Gastrocnemius medialis (tissue), 4 donors: ENCODE results near the gene SH3GL2.

Experiments
- POLR2A ChIP-seq, 2 donors: fragments of 450-650 bp; IDR thresholded peaks; one replicate each; pipeline ENCODE4 v1.6.1; 2017; ENCODE audit warnings: antibody characterized with exemption in 2 of 2, mild to moderate bottlenecking in 2 of 2, moderate library complexity in 2 of 2
- TF ChIP-seq, protein P1 (sequence below), 5 experiments: fragments of 450-650 bp in 3 of 5; fragments of 200-600 bp in 2 of 5; sonication (generic) in 2 of 5; IDR thresholded peaks in 4 of 5; conservative IDR thresholded peaks in 1 of 5; 1 replicate in 4 of 5; 2 replicates in 1 of 5; pipeline ENCODE4 v1.5.1; 2016 to 2019; ENCODE audit warnings: antibody characterized with exemption in 5 of 5, mild to moderate bottlenecking in 3 of 5, moderate library complexity in 3 of 5

DNA sequence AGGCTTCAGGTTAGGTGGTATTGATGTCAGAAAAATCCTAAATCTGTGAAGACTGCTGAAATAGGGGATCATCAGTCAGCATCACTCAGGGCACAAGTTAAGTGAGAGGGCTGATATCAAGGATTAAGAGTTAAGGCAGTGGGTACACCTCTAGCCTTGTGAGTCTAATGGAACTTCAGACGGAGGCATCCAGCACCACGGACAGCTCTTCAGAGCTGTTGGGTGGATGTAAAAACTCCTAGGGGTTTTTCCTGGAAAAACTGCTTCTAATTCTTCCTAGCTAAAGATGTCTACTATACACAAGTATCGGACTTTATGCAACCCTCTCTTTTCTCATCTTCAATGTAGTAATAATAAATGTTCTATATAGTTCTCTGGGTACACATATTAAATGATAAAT is 165.9 kb downstream of the SH3GL2 start:
- TF ChIP-seq, protein P1, sequence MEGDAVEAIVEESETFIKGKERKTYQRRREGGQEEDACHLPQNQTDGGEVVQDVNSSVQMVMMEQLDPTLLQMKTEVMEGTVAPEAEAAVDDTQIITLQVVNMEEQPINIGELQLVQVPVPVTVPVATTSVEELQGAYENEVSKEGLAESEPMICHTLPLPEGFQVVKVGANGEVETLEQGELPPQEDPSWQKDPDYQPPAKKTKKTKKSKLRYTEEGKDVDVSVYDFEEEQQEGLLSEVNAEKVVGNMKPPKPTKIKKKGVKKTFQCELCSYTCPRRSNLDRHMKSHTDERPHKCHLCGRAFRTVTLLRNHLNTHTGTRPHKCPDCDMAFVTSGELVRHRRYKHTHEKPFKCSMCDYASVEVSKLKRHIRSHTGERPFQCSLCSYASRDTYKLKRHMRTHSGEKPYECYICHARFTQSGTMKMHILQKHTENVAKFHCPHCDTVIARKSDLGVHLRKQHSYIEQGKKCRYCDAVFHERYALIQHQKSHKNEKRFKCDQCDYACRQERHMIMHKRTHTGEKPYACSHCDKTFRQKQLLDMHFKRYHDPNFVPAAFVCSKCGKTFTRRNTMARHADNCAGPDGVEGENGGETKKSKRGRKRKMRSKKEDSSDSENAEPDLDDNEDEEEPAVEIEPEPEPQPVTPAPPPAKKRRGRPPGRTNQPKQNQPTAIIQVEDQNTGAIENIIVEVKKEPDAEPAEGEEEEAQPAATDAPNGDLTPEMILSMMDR (IDR thresholded peaks at IDR 0.05 in 4 of 5, conservative IDR thresholded peaks at IDR 0.05 in 1 of 5) = no peak
- no peak for TF ChIP-seq POLR2A (IDR thresholded peaks at IDR 0.05)
